Measurements from ENCODE around the gene GNA15. TPM values are rescaled to one million over a fixed set of nuclear protein-coding genes. Genes with fewer than 3 reads are reported as not detected.

GNA15 gene
- total and polyA plus RNA-seq, 2 of the 8 experiments (the other 6 are each of a cell fraction or from before 2014, with no cell fraction given) = 0.26 to 0.45 TPM

DNA sequence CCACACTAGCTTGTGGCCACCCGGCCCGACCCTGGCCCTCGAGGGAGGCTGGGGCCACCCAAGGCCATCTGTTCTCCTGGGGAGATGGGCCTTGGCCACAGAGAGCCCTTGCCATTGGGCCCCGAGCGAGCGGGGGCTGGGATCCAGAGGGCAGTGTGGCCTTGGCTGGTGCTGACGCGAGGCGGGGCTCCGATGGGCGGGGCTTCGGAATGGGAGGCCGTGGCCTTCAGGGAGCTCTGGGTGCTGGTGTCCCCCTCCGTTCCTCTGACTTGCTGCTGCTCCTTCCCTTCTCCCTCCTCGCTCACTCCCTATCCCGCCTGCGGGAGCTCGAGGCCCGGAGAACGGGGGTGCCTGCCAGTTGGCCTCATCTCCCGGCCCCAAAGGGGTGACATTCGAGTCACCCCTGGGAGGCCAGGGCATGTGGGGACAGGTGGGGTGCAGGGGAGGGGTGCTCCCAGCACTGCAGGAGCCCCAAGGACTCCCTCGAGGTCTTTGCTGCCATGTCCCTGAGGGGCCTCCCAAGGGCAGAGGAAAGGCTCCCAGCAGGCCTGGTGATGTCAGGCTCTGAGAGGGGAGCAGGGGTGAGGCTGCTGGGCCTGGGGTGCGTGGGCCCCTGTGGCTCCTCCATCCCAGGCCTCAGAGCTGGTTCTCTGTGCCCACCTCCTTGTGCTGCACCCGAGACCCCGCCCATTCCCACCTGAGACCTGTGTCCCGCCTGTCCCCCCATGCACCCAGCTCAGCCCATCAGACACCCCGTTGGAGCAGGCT lies 54.1 kb downstream of the GNA15 start:
- Histone ChIP-seq H4K5ac (ENCODE audit: insufficient read length, low read depth, low read length) (no peak overlapping the region), H2BK15ac (ENCODE audit: low read length) (no peak overlapping the region), H3K4ac (replicated peaks; ENCODE audit: insufficient read length, low read depth, low read length) (no peak overlapping the region), H3K27ac (ENCODE audit: low read depth, low read length) (no peak overlapping the region), H3K23ac (ENCODE audit: insufficient read length) (no peak overlapping the region), H3K27me3 (replicated peaks in 1 of 4; ENCODE audit: control insufficient read depth in 3 of 4, extremely low read depth in 1 of 4, insufficient read depth in 3 of 4, low read length in 3 of 4) (no peaks in the 10 kb centered on the region), H2AFZ (ENCODE audit: low read length) (no peak overlapping the region), H3K79me2 (ENCODE audit: control insufficient read depth in 1 of 2, insufficient read depth in 2 of 2, low read length in 2 of 2) (peaks cover 13 to 67% of the 10 kb centered on the region in 2 experiments), H2BK5ac (ENCODE audit: low read depth, low read length) (no peak overlapping the region), H3K56ac (replicated peaks; ENCODE audit: insufficient read length, low read depth, low read length) (no peak overlapping the region), H3K23me2 (ENCODE audit: low read depth, low read length) (peaks cover 8% of the 10 kb centered on the region; the same call in 1 of the 2 replicates), H2AK5ac (ENCODE audit: low read depth, low read length) (no peak overlapping the region), H4K91ac (replicated peaks; ENCODE audit: insufficient read length, low read length) (no peak overlapping the region), H3K79me1 (ENCODE audit: low read depth, low read length) (peaks cover 42% of the 10 kb centered on the region), H3K9ac (replicated peaks in 1 of 4; ENCODE audit: extremely low read depth in 1 of 4, low read depth in 3 of 4, low read length in 3 of 4) (no peak overlapping the region; a peak in 1 of 7 replicates), H3K9me3 (ENCODE audit: insufficient read depth in 2 of 2, low read depth in 1 of 2, low read length in 1 of 2) (no peaks in the 10 kb centered on the region), H3K36me3 (ENCODE audit: control insufficient read depth in 2 of 4, insufficient read depth in 4 of 4, low read length in 3 of 4) (peaks cover 0 to 8% (median 3%) of the 10 kb centered on the region in 4 experiments; a peak in 3 of 8 replicates), H2BK12ac (ENCODE audit: low read depth, low read length) (no peak overlapping the region), H3K4me1 (replicated peaks in 1 of 4; ENCODE audit: control insufficient read depth in 3 of 4, insufficient read depth in 4 of 4, low read length in 3 of 4) (peaks cover 0 to 16% (median 10%) of the 10 kb centered on the region in 4 experiments; a peak in 6 of 7 replicates), H3K4me3 (ENCODE audit: extremely low read depth in 1 of 4, insufficient read depth in 2 of 4, low read depth in 3 of 4, low read length in 4 of 4) (no peak overlapping the region), H3K4me2 (ENCODE audit: insufficient read depth in 1 of 2, low read depth in 2 of 2, low read length in 2 of 2) (no peak overlapping the region), H4K8ac (ENCODE audit: extremely low read depth, insufficient read depth, low read length) (no peak overlapping the region), H2BK120ac (replicated peaks; ENCODE audit: low read depth, low read length) (no peak overlapping the region), H3K18ac (ENCODE audit: extremely low read depth, low read length) (no peak overlapping the region), H3K14ac (ENCODE audit: insufficient read length) (no peak overlapping the region), H2BK20ac (ENCODE audit: low read length) (no peak overlapping the region), H4K20me1 (replicated peaks in 1 of 2; ENCODE audit: control insufficient read depth in 1 of 2, insufficient read depth in 2 of 2, low read length in 2 of 2) (peaks cover 34 to 43% of the 10 kb centered on the region in 2 experiments)
- WGBS, 2 experiments (ENCODE audit: extremely low coverage in 1 of 2, insufficient coverage in 1 of 2, insufficient read length in 1 of 2, insufficient replicate concordance in 2 of 2, low coverage in 1 of 2, low lambda C conversion rate in 2 of 2, missing lambda C conversion rate in 1 of 2) = 91% methylated on average over 20 of the region's 28 CpGs; no CpG with 5 or more reads in 1 of the 2 experiments
- FAIRE-seq (no peak), DNase-seq (ENCODE audit: low read depth in 1 of 2, low spot score in 2 of 2) (no peak)
- ChIA-PET CTCF (ENCODE audit: partially characterized antibody) (interaction anchor here (0.6 to 2.6 kb wide), 7 partner anchors 17 to 239 kb away, joined by 3 to 14 read pairs (median 3); no protein-coding TSS in a partner anchor), POLR2A (ENCODE audit: partially characterized antibody) (interaction anchor here (0.7 to 1.3 kb wide), 4 partner anchors 10 to 933 kb away, joined by 3 to 6 read pairs (median 4); no protein-coding TSS in a partner anchor)
- TF ChIP-seq CHD2 (IDR thresholded peaks at IDR 0.05; ENCODE audit: low read length) (no peak), EGR1 (IDR thresholded peaks at IDR 0.05; ENCODE audit: borderline replicate concordance, low read depth, low read length) (no peak), TBP (IDR thresholded peaks at IDR 0.05; ENCODE audit: low read depth, low read length) (no peak)
